Liver (tissue), 3 donors: ENCODE measurements around the gene MRPL30.

Source experiments
- CTCF ChIP-seq: fragments of 150-350 bp; IDR thresholded peaks from 2 replicates; pipeline ENCODE4 v1.5.1; 2017; ENCODE audit warnings: improper control_type of control experiment, low read depth, low read length; ENCODE audit not compliant: missing input control
- GABPA ChIP-seq, 2 donors: IDR thresholded peaks in 1 of 2; conservative IDR thresholded peaks in 1 of 2; 2 replicates each; pipeline ENCODE4 v1.6.1; 2016; ENCODE audit warnings: antibody characterized with exemption in 2 of 2, mild to moderate bottlenecking in 1 of 2, moderate library complexity in 1 of 2
- MAX ChIP-seq: IDR thresholded peaks from 2 replicates; pipeline ENCODE4 v1.6.1; 2016; ENCODE audit warnings: antibody characterized with exemption
- REST ChIP-seq: IDR thresholded peaks from 2 replicates; pipeline ENCODE4 v1.6.1; 2016; ENCODE audit warnings: antibody characterized with exemption, mild to moderate bottlenecking
- TAF1 ChIP-seq: conservative IDR thresholded peaks from 2 replicates; pipeline ENCODE4 v1.6.1; 2016; ENCODE audit warnings: antibody characterized with exemption, mild to moderate bottlenecking
- YY1 ChIP-seq: IDR thresholded peaks from 2 replicates; pipeline ENCODE4 v1.6.1; 2016; ENCODE audit warnings: antibody characterized with exemption, mild to moderate bottlenecking
- ZBTB33 ChIP-seq: IDR thresholded peaks from 2 replicates; pipeline ENCODE4 v1.6.1; 2016; ENCODE audit warnings: antibody characterized with exemption
- donor health status: healthy.
- donor health status: healthy.

- no peak for TF ChIP-seq CTCF
- TF ChIP-seq REST: no peak
- TF ChIP-seq ZBTB33: no peak
- TF ChIP-seq GABPA (IDR thresholded peaks at IDR 0.05 in 1 of 2, conservative IDR thresholded peaks at IDR 0.05 in 1 of 2): no peak
- no peak for TF ChIP-seq YY1
- TF ChIP-seq MAX: no peak
- TF ChIP-seq TAF1: no peak
Observed at GRCh38 chr2:99159594-99159993, 21.4 kb upstream of the MRPL30 start.
